ENCODE results near the gene ASTN2.

ASTN2 gene

DNA sequence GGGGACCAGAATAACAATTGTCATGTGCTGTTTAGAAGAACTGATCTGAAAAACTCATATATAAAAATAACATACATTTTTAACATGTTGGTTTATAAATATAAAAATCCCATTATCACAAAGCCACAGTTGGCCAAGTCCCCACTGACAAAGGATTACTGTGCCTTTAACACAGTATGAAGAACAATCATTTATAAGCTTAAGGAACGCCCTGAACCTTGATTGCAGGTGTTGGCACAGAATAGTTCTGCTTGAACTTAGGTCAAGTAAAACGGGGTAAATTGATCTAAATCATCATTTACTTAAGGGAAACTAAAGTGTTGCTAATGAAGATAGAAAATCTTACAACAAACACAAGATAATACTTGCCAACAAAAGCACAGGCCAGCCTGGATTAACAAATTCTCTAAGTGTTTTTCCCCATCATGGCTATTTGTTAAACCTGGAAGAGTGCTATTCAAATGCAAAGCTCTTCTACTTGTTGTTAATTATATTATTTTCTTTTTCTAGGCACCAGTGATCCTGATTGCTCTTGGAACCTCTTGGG is 46.1 kb downstream of the ASTN2 start:
- DNase-seq (ENCODE audit: low read depth): no peak

GRCh38 chr9:117365438-117365837 is 49.4 kb downstream of the ASTN2 start:
- no peak for DNase-seq (ENCODE audit: low read depth)

DNA sequence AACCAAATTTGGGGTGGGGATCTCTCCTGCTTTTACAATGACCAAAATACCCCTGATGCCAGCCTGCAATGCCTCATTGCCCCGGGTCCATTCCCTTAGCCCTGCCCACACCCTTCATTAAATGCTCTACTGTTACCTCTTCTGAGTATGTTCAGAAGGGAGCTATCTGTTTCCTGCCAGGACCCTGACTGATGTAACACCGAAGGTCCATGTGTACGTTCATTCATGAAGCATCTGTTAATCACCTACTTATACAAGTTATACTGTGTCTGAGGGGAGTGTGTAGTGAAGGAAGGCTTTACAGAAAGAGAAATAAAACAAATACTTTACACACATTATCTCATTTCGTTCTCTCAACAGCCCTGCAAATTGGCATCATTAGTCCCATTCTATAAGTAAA is 51.9 kb downstream of the ASTN2 start:
- no peak for DNase-seq (ENCODE audit: low read depth)

GRCh38 chr9:117359910-117360309 is 54.9 kb downstream of the ASTN2 start:
- no peak for DNase-seq (ENCODE audit: low read depth)

- DNase-seq (ENCODE audit: low read depth): no peak
Measured at GRCh38 chr9:117355542-117355941, 59.3 kb downstream of the ASTN2 start.

GRCh38 chr9:117354997-117355396 is 59.9 kb downstream of the ASTN2 start:
- DNase-seq (ENCODE audit: low read depth): no peak

GRCh38 chr9:117354244-117354847 is 60.5 kb downstream of the ASTN2 start:
- no peak for DNase-seq (ENCODE audit: low read depth)

GRCh38 chr9:117344892-117345660 is 69.8 kb downstream of the ASTN2 start:
- no peak for DNase-seq (ENCODE audit: low read depth)

DNA sequence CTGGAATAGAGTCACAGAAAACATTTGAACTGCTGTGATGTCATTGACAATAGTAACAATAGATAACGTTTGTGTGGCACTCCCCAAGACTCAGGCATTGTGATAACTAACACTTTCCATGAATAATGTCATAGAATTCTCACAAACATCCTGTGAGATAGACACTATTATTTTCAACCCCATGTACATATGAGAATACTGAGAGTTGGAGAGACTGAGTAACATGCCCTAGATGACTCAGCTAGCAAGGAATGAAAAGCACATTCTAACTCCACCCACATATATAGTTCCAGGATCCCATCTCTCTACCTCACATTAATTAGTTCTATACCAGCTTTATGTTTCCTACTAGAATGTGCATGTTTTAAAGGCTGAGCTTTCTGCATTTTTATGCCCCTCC is 71.4 kb downstream of the ASTN2 start:
- no peak for DNase-seq (ENCODE audit: low read depth)

GRCh38 chr9:117341151-117341550 is 73.7 kb downstream of the ASTN2 start:
- DNase-seq (ENCODE audit: low read depth): no peak

DNA sequence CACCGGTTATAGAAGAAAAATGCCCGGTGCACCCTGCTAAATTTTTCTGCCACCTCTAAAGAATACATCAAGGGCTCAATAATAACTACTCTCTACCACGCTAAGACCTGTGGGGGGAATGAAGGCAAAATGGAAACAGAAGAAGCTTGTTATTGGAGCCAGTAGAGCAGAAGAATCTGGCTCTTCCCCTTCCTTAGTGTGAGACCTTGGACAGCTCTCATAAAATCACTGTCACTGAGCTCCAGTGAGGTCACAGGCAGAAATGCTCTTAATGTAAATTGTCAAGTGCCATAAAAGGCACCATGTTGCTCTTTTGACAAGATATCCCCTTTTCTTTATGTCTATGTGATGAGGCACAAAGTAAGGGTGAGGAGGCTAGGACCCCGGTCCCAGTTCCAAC is 74.4 kb downstream of the ASTN2 start:
- DNase-seq (ENCODE audit: low read depth): no peak

DNA sequence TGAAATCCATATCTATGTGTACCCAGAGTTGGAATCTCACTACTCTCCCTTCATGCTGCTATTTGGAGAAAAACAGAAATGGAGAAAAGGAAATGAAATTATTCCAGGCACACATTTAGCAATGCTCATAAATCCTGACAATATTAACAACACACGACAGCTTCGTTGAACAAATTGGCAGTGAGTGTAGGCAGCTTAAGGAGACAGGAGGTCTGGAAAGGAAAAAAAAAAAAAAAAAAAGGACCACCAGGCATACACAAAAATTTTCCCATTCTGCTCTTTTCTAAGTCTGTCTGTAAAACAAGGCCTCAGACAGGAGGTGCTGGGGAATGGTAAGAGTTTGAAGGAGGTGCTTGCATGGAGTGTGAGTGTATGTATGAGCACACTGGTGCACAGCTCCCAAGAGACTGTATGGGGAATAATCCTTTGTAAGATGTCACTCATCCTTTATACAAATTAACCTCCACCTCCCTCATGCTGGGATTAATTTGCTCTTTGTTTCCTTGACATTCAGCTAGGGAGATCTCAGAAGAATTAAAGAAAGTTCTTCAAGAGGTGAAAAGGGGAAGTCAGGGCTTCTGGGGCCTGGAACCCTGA is 78.9 kb downstream of the ASTN2 start:
- DNase-seq (ENCODE audit: low read depth): no peak

GRCh38 chr9:117334101-117334500 is 80.8 kb downstream of the ASTN2 start:
- no peak for DNase-seq (ENCODE audit: low read depth)

- no peak for DNase-seq (ENCODE audit: low read depth)
Measured at GRCh38 chr9:117325831-117326230, 89.0 kb downstream of the ASTN2 start.

DNA sequence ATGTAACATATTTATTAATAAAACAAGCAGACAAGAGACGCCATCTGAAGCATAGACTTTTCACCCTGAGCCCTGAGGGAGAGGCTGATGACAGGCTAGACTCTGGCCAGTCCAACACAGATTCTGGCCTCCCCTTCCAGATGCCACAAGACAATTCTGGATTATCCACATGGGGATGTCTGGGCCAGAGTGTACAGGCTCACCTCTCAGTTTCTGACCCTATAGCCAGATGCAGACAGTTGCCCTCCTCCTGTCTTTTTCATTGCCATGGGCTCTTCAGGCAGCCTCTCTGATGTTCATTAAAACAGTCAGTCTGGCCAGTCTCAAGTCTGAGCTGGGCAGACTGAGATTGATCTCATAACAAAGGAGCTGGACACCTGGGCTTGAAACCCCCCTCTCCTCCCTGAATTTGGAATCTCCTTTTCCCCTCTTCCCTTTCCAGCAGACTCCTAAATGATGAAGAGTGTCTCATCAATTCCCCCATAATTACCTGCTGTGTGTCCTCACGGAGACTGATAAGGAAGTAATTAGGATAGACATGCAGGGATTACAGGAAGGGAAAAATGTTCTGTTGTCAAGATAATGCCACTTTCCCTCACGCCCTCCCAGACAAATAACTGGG is 89.6 kb downstream of the ASTN2 start:
- no peak for DNase-seq (ENCODE audit: low read depth)

DNA sequence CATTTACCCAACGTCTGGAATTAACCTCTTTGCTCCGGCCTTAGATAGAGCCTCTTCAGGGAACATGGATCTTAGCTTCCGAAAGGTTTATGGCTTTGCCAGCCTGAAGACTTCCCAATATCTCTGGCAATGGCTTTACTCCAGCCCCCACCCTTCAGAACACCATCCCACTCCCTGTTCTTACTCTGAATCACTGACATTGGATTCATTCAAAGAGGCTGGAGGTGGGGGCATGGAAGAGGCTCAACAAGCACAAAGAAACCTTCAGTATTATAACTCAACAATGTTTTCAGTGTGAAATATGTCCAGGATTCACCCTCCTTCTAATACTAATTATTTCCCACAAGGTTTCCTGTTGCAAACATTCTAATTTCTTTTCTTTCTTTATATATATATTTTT is 91.5 kb downstream of the ASTN2 start:
- no peak for DNase-seq (ENCODE audit: low read depth)

DNA sequence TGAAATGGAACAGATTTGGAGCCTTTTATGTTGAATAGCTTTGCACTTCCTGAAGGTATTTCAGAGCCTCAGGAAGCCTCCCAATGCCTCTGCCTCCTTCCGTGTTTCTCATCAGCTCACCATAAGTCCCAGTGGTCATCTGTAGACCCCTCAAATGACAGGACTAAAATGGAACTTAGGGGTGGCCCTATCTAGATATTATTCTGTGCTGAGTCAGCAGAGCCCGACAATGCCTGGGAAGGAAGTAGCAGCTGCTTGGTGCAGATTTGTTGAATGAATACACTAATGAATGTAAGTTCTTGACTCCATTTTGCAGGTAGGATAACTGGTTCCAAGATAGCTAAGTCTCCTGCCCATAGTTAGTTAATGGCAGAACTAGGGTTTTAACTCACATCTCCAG is 97.7 kb downstream of the ASTN2 start:
- no peak for DNase-seq (ENCODE audit: low read depth)

DNA sequence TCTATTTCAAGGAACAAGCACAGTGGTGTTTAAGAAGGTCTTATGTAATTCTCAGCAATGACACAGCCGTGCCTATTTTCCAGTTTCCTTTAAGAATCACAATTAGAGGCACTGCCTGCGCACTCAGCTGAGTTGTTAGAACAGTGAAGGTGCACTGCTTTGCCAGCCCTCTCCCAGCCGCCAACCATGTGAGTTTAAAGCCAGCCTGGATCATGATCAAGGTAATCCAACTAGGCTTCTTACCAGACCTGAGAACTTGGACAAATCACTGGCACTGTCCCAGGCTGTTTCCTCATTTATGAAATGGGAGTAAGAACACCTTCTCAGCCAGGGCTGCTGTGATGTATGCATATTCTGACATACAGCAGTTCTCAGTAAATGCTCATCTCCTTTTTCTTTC is 99.6 kb downstream of the ASTN2 start:
- DNase-seq (ENCODE audit: low read depth): no peak

DNA sequence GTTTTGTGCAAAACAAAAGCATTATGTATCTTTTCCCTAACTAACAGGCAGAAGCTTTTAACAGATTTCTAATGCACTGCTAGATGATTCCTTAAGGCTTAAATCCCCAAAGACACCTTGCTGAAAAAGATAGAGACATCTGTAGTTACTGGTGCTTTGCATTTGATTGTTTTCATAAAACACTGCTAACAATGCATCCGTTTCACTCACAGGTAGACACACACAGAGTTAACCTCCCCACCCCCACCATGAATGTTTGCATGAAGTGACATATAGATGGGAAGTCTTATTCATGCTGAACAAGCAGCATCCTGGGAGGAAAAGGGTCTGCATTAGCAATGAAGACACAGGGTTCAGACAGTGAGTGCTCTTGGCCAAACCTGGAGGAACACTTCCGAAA is 100.9 kb downstream of the ASTN2 start:
- no peak for DNase-seq (ENCODE audit: low read depth)

GRCh38 chr9:117307701-117308100 is 107.2 kb downstream of the ASTN2 start:
- DNase-seq (ENCODE audit: low read depth): no peak

GRCh38 chr9:117306032-117306431 is 108.8 kb downstream of the ASTN2 start:
- DNase-seq (ENCODE audit: low read depth): no peak

DNA sequence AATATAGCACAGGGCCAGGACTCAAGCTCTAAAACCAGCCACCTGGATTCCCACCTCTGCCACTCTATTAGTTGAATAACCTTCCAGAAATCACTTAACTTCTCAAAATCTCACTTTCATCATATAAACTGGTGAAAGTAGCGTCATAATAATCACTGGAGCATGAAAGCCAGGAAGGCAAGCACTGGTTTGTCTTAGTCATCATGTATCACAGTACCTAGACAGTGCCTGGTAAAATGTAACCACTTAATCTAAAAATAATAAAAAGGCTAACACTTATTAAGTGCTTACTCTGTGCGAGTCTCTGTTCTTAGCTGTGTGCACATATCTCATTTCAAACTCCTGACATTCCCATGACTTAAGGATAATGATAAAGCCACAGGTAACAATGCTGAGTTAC is 109.4 kb downstream of the ASTN2 start:
- no peak for DNase-seq (ENCODE audit: low read depth)

GRCh38 chr9:117304549-117304948 is 110.3 kb downstream of the ASTN2 start:
- no peak for DNase-seq (ENCODE audit: low read depth)

Data from stimulated activated CD8-positive, alpha-beta memory T cell treated with anti-CD3 and anti-CD28 coated beads, Interleukin-7, amount 100 ng/mL, for 24 hours (primary cell).